Heart left ventricle (tissue), 13 donors: ENCODE results near the gene SGPP2.

Experiments used
- POLR2A ChIP-seq, 2 donors: fragments of 450-650 bp; IDR thresholded peaks; one replicate each; pipeline ENCODE4 v1.6.1; 2017; ENCODE audit warnings: antibody characterized with exemption in 2 of 2, mild to moderate bottlenecking in 2 of 2, moderate library complexity in 2 of 2
- TF ChIP-seq, protein P1 (sequence below), 12 donors: fragments of 200-600 bp; sonication (generic) in 4 of 12; IDR thresholded peaks; one replicate each; pipeline versions ENCODE4 v1.5.0 to v1.8.0; 2018 to 2022; ENCODE audit warnings: antibody characterized with exemption in 12 of 12, mild to moderate bottlenecking in 5 of 12
- donor health status: ischemic (EF 13 %, LVEDD 7.1; RV severe dilation, severe dysfunction).
- donor health status: DM: no; HTN: yes; CAD: no.
- donor health status: DM: no; HTN: no; CAD: no.
- donor health status: ischemic (EF 25% LVEDD 6.9; RV normal size, moderate dysfunction).
- donor health status: ischemic (EF 25% LVEDD 5.7; RV mildly dilated, moderate dysfunction).
- donor health status: ischemic (EF 35%, LVEDD 5.7; RV mildly dilated, moderate dysfunction).
- donor health status: nonischemic (EF 11% LVEDD 7.7; RV severe dilation, severe dysfunction).
- donor health status: DM: yes; HTN: yes; CAD: no.
- donor health status: PGD.
- donor health status: ischemic (EF 29% LVEDD 5.4; RV normal size, mild dysfunction).
- donor health status: nonischemic (EF 23%, LVEDD 6.1; RV moderate dilation, normal function).

DNA sequence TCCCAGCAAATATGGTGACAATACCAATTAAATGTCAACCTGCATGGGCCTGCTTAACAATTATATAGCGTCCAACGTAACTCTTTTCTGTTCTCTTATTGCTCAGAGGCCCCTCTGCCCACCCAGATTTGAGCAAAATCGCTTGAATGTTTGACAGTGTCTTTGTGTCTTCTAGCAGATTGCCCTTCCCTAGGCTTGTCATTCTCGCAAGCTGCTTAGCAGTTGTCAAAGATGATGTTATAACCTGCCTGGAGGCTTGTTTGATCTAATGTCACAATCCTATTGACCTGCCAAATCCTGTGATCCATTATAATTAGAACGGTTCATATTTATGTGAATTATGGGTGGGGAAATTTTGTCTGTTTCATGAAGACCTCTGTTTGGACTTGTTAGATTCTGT lies 122.7 kb downstream of the SGPP2 start:
- TF ChIP-seq, protein P1, sequence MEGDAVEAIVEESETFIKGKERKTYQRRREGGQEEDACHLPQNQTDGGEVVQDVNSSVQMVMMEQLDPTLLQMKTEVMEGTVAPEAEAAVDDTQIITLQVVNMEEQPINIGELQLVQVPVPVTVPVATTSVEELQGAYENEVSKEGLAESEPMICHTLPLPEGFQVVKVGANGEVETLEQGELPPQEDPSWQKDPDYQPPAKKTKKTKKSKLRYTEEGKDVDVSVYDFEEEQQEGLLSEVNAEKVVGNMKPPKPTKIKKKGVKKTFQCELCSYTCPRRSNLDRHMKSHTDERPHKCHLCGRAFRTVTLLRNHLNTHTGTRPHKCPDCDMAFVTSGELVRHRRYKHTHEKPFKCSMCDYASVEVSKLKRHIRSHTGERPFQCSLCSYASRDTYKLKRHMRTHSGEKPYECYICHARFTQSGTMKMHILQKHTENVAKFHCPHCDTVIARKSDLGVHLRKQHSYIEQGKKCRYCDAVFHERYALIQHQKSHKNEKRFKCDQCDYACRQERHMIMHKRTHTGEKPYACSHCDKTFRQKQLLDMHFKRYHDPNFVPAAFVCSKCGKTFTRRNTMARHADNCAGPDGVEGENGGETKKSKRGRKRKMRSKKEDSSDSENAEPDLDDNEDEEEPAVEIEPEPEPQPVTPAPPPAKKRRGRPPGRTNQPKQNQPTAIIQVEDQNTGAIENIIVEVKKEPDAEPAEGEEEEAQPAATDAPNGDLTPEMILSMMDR (IDR thresholded peaks at IDR 0.05): no peak
- TF ChIP-seq POLR2A (IDR thresholded peaks at IDR 0.05): no peak
